Measurements from ENCODE around the gene BTBD7. TPM values are rescaled to one million over a fixed set of nuclear protein-coding genes. Genes with fewer than 3 reads are reported as not detected.

The BTBD7 gene
- total and polyA plus RNA-seq, 2 of the 4 experiments (the other 2 are of a cell fraction), result 11.9 to 30.5 TPM

DNA sequence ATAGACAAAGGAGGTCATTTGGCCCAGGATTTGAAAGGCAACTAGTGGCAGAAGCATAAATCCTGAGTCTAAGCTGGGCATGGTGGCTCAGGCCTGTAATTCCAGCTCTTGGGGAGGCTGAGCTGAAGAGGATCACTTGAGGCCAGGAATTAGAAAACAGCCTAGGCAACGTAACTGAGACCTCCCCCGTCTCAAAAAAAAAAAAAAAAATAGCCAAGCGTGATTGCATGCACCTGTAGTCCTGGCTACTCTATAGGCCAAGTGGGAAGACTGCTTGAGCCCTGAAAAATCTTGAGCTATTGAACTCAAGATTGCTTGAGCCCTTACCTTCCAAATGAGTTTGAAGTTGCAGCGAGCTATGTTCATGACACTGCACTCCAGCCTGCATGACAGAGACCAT, 133.8 kb downstream of the BTBD7 start:
- Histone ChIP-seq H3K4me1 (ENCODE audit: control insufficient read depth, insufficient read depth, low read length) (no peaks in the 10 kb centered on the region), H2BK5ac (ENCODE audit: low read depth, low read length, poor library complexity, severe bottlenecking) (no peak overlapping the region), H2BK15ac (ENCODE audit: low read depth, low read length) (no peak overlapping the region), H2AK5ac (ENCODE audit: low read depth, low read length) (no peak overlapping the region), H4K5ac (ENCODE audit: low read depth, low read length) (no peak overlapping the region), H3K36me3 (ENCODE audit: control insufficient read depth, insufficient read depth, low read length) (0 out of 2 replicates have a peak, but pooled peaks cover 1% of the 10 kb centered on the region), H2BK120ac (ENCODE audit: low read depth, low read length) (no peak overlapping the region), H3K79me1 (ENCODE audit: low read depth in 1 of 2, low read length in 2 of 2) (peaks cover 0 to 2% of the 10 kb centered on the region in 2 experiments; a peak in 2 of 4 replicates), H3K9ac (ENCODE audit: low read depth, low read length) (no peak overlapping the region), H3K4ac (ENCODE audit: low read depth, low read length) (no peak overlapping the region), H4K91ac (ENCODE audit: insufficient read depth, low read depth, low read length) (no peak overlapping the region), H3K9me1 (ENCODE audit: insufficient read depth, low read length) (no peaks in the 10 kb centered on the region), H3K9me3 (ENCODE audit: control insufficient read depth, insufficient read depth, low read length) (no peaks in the 10 kb centered on the region), H3K56ac (ENCODE audit: extremely low read depth, insufficient read depth, low read length) (no peak overlapping the region), H2BK20ac (ENCODE audit: low read depth, low read length) (no peak overlapping the region), H3K4me3 (ENCODE audit: insufficient read depth, low read depth, low read length) (no peak overlapping the region), H2AK9ac (replicated peaks; ENCODE audit: low read depth, low read length, poor library complexity) (no peak overlapping the region), H3K27me3 (ENCODE audit: control insufficient read depth, insufficient read depth, low read length) (no peaks in the 10 kb centered on the region), H3K27ac (ENCODE audit: insufficient read depth, low read length) (no peak overlapping the region), H3K23ac (ENCODE audit: low read depth, low read length) (no peak overlapping the region), H2AFZ (replicated peaks; ENCODE audit: low read length, poor library complexity) (no peak overlapping the region), H3K14ac (replicated peaks; ENCODE audit: low read depth, low read length) (no peak overlapping the region), H3K18ac (ENCODE audit: low read depth, low read length) (no peak overlapping the region), H4K8ac (ENCODE audit: low read depth in 2 of 2, low read length in 2 of 2) (no peak overlapping the region), H3K4me2 (ENCODE audit: low read depth, low read length) (no peak overlapping the region), H4K20me1 (ENCODE audit: insufficient read depth, low read length) (no peaks in the 10 kb centered on the region)
- CTCF ChIA-PET, result no interaction called here
- WGBS, 2 experiments (ENCODE audit: extremely low coverage in 2 of 2, insufficient read length in 1 of 2), result no CpG with 5 or more reads among the region's 4 CpGs
- in situ Hi-C loops (cut with MboI; ENCODE audit: low sequenced_read_pairs), result no loop called here
- intact Hi-C loops (cut with micrococcal nuclease), result no loop called here
- POLR2A ChIA-PET (ENCODE audit: unreplicated experiment), result interaction anchor here (0.5 kb wide), 1 partner anchor 33 kb away, joined by 3 read pairs; no protein-coding TSS in a partner anchor
- no TSS peak for BruUV-seq (replicated peaks)
- DNase-seq (no peak), ATAC-seq (ENCODE audit: low read depth) (no peak)
- TF ChIP-seq CEBPB (IDR thresholded peaks at IDR 0.05; ENCODE audit: low read depth, low read length) (no peak), RFX5 (IDR thresholded peaks at IDR 0.05; ENCODE audit: low read depth, low read length) (no peak)
- TF ChIP-seq, protein P1, sequence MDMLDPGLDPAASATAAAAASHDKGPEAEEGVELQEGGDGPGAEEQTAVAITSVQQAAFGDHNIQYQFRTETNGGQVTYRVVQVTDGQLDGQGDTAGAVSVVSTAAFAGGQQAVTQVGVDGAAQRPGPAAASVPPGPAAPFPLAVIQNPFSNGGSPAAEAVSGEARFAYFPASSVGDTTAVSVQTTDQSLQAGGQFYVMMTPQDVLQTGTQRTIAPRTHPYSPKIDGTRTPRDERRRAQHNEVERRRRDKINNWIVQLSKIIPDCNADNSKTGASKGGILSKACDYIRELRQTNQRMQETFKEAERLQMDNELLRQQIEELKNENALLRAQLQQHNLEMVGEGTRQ (IDR thresholded peaks at IDR 0.05; ENCODE audit: low read depth, low read length), result no peak
- TF ChIP-seq, protein P2, sequence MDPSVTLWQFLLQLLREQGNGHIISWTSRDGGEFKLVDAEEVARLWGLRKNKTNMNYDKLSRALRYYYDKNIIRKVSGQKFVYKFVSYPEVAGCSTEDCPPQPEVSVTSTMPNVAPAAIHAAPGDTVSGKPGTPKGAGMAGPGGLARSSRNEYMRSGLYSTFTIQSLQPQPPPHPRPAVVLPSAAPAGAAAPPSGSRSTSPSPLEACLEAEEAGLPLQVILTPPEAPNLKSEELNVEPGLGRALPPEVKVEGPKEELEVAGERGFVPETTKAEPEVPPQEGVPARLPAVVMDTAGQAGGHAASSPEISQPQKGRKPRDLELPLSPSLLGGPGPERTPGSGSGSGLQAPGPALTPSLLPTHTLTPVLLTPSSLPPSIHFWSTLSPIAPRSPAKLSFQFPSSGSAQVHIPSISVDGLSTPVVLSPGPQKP (IDR thresholded peaks at IDR 0.05; ENCODE audit: borderline replicate concordance, low read depth, low read length), result no peak
- TF ChIP-seq, protein P3, sequence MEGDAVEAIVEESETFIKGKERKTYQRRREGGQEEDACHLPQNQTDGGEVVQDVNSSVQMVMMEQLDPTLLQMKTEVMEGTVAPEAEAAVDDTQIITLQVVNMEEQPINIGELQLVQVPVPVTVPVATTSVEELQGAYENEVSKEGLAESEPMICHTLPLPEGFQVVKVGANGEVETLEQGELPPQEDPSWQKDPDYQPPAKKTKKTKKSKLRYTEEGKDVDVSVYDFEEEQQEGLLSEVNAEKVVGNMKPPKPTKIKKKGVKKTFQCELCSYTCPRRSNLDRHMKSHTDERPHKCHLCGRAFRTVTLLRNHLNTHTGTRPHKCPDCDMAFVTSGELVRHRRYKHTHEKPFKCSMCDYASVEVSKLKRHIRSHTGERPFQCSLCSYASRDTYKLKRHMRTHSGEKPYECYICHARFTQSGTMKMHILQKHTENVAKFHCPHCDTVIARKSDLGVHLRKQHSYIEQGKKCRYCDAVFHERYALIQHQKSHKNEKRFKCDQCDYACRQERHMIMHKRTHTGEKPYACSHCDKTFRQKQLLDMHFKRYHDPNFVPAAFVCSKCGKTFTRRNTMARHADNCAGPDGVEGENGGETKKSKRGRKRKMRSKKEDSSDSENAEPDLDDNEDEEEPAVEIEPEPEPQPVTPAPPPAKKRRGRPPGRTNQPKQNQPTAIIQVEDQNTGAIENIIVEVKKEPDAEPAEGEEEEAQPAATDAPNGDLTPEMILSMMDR (conservative IDR thresholded peaks at IDR 0.05; ENCODE audit: low read depth, low read length), result no peak
- dilution Hi-C loops (cut with HindIII; ENCODE audit: low sequenced_read_pairs, unreplicated experiment), result no loop called here

Data from IMR-90 (cell line).